HG03457 (cell line): ENCODE data around the gene KDM4C.
"Not testable (repeated sequence)": the region's sequence is repeated elsewhere in the genome, so short reads cannot be mapped to it uniquely, and the experiment has no call there.

ENCODE experiments used
- ATAC-seq: cut with Tn5 transposase; IDR thresholded peaks from one replicate; pipeline ENCODE4 v1.9.1; 2021; ENCODE audit warnings: moderate number of reproducible peaks; ENCODE audit not compliant: unreplicated experiment

The KDM4C gene

GRCh38 chr9:6763244-6763643 lies 5.5 kb downstream of the KDM4C start:
- no peak for ATAC-seq

GRCh38 chr9:6764011-6764410 lies 6.2 kb downstream of the KDM4C start:
- no peak for ATAC-seq

GRCh38 chr9:6764523-6764922 lies 6.8 kb downstream of the KDM4C start:
- no peak for ATAC-seq

GRCh38 chr9:6764950-6765349 lies 7.2 kb downstream of the KDM4C start:
- no peak for ATAC-seq

GRCh38 chr9:6765396-6765795 lies 7.6 kb downstream of the KDM4C start:
- no peak for ATAC-seq

- no peak for ATAC-seq
Measured at GRCh38 chr9:6766606-6767005, 8.8 kb downstream of the KDM4C start.

- ATAC-seq = not testable (repeated sequence)
Measured at GRCh38 chr9:6768587-6768986, 10.8 kb downstream of the KDM4C start.

GRCh38 chr9:6771722-6772121 lies 13.9 kb downstream of the KDM4C start:
- no peak for ATAC-seq

GRCh38 chr9:6777213-6777902 lies 19.6 kb downstream of the KDM4C start:
- peak; percentile 58 for ATAC-seq

GRCh38 chr9:6779417-6780241 lies 21.9 kb downstream of the KDM4C start:
- no peak for ATAC-seq

- no peak for ATAC-seq
Measured at GRCh38 chr9:6780690-6781089, 22.9 kb downstream of the KDM4C start.

- no peak for ATAC-seq
Measured at GRCh38 chr9:6781476-6781875, 23.7 kb downstream of the KDM4C start.

- ATAC-seq = no peak
Measured at GRCh38 chr9:6782345-6782744, 24.6 kb downstream of the KDM4C start.

- no peak for ATAC-seq
Measured at GRCh38 chr9:6782981-6783380, 25.2 kb downstream of the KDM4C start.

GRCh38 chr9:6783753-6784152 lies 26.0 kb downstream of the KDM4C start:
- ATAC-seq = no peak

- no peak for ATAC-seq
Measured at GRCh38 chr9:6785682-6786081, 27.9 kb downstream of the KDM4C start.

GRCh38 chr9:6787793-6788161 lies 30.0 kb downstream of the KDM4C start:
- ATAC-seq = no peak

GRCh38 chr9:6788162-6789016 lies 30.6 kb downstream of the KDM4C start:
- ATAC-seq = no peak

- not testable (repeated sequence) for ATAC-seq
Measured at GRCh38 chr9:6789017-6789338, 31.2 kb downstream of the KDM4C start.

- ATAC-seq = no peak
Measured at GRCh38 chr9:6790866-6791265, 33.1 kb downstream of the KDM4C start.

GRCh38 chr9:6793203-6793602 lies 35.4 kb downstream of the KDM4C start:
- ATAC-seq = peak; percentile 60

GRCh38 chr9:6794936-6795335 lies 37.2 kb downstream of the KDM4C start:
- no peak for ATAC-seq
